DND-41 (cell line): ENCODE data around the gene ABCG1.
A peak's percentile ranks its signal among the peaks of the same experiment; 100 is the strongest.

Experiments used
- ATAC-seq: fragments of 200-7000 bp; cut with Tn5 transposase; 3 replicates; pipeline ENCODE4 v1.9.1; 2021; ENCODE audit warnings: low read depth; ENCODE audit not compliant: insufficient read depth
- DNase-seq: peaks from one replicate; pipeline ENCODE4 v3.0.0-alpha.2; 2020
- H2AFZ ChIP-seq: 2 replicates; pipeline ENCODE4 v1.6.0; 2012; ENCODE audit warnings: low read depth, low read length
- H3K27ac ChIP-seq: 2 replicates; pipeline ENCODE4 v1.5.1; 2012; ENCODE audit warnings: low read length, inconsistent platforms
- H3K27me3 ChIP-seq: fragments of 200-600 bp; sonication (generic); 2 replicates; pipeline ENCODE4 v1.6.0; 2012; ENCODE audit warnings: low read length, mild to moderate bottlenecking, inconsistent platforms; ENCODE audit not compliant: insufficient read depth, poor library complexity
- H3K36me3 ChIP-seq: 2 replicates; pipeline ENCODE4 v1.5.1; 2012; ENCODE audit warnings: low read length, inconsistent platforms; ENCODE audit not compliant: insufficient read depth
- H3K4me1 ChIP-seq: 2 replicates; pipeline ENCODE4 v1.5.1; 2012; ENCODE audit warnings: mild to moderate bottlenecking, low read length; ENCODE audit not compliant: insufficient read depth
- H3K4me2 ChIP-seq: 2 replicates; pipeline ENCODE4 v1.6.0; 2012; ENCODE audit warnings: mild to moderate bottlenecking, moderate library complexity, low read length, inconsistent platforms; ENCODE audit not compliant: insufficient read depth
- H3K4me3 ChIP-seq, 2 experiments: fragments of 200-600 bp in 1 of 2; shearing (Covaris generic) in 1 of 2; 2 replicates each; pipeline ENCODE4 v1.5.1; 2012 to 2016; ENCODE audit warnings: inconsistent platforms in 2 of 2, low read length in 2 of 2, mild to moderate bottlenecking in 2 of 2, low read depth in 1 of 2, moderate library complexity in 1 of 2
- H3K79me2 ChIP-seq: 2 replicates; pipeline ENCODE4 v1.6.0; 2012; ENCODE audit warnings: low read length, inconsistent platforms; ENCODE audit not compliant: insufficient read depth
- H3K9ac ChIP-seq: 2 replicates; pipeline ENCODE4 v1.6.0; 2012; ENCODE audit warnings: low read depth, mild to moderate bottlenecking, inconsistent platforms, low read length, moderate library complexity
- H3K9me3 ChIP-seq: 2 replicates; pipeline ENCODE4 v1.5.1; 2012; ENCODE audit warnings: low read length, moderate library complexity, mild to moderate bottlenecking, inconsistent platforms; ENCODE audit not compliant: insufficient read depth, severe bottlenecking
- H4K20me1 ChIP-seq: 2 replicates; pipeline ENCODE4 v1.6.0; 2012; ENCODE audit warnings: low read length; ENCODE audit not compliant: insufficient read depth
- EZH2 ChIP-seq: IDR thresholded peaks from 3 replicates; pipeline ENCODE4 v1.6.1; 2012; ENCODE audit warnings: borderline replicate concordance, low read depth, mild to moderate bottlenecking, moderate library complexity, low read length, inconsistent platforms; ENCODE audit not compliant: severe bottlenecking
- TF ChIP-seq, protein P1 (sequence below): IDR thresholded peaks from 2 replicates; pipeline ENCODE4 v1.5.1; 2012; ENCODE audit warnings: borderline replicate concordance, low read length, moderate library complexity, mild to moderate bottlenecking; ENCODE audit not compliant: poor library complexity, severe bottlenecking; ENCODE audit errors: extremely low read depth

Gene ABCG1

DNA sequence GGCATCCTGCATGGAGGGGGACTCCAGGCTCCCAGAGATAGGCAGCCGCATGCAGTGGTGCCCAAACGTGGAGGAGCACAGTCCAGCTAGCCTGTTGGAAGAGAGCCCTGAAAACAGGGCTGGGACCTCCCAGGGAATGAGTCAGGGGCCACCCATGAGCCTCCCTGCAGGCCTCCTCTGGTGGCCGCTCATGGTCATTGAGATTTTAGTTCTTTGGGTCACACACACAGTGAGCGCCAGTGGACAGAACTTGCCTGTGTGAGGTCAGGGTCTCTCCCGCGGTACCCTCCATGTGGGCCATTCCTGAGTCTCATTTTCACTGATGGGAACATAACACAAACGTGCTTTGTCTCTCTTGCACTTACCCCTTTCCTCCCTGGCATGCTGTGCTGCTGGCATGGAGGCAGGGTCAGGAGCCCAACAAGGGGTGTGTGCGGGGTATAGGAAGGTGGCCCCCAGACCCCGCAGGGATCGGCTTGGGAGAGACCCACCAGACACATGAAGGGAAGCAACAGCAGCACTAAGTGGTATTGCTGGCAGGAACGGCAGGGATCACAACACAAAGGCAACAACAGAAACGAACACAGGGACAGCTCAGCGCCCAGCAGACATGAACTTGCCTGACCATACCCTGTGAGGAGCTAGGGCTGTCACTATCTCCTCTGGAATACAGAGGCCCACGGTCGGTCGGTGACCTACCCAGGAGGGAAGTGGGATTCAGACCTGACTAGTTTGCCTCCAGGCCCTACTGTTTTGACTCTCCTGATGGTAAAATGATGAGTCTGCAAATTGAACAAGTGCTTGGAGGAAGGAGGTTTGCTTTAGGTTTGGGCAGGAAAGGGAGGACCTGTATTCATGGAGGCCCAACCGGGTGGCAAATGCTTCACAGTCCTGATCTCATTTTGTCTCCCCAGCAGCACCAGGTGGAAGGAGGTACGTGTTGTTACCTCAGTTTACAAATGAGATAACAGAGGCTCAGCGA lies 31.8 kb downstream of the ABCG1 start:
- Histone ChIP-seq H3K79me2 (peaks cover 6% of the 10 kb centered on the region), H3K4me2 (no peak overlapping the region), H3K36me3 (no peaks in the 10 kb centered on the region), H3K4me1 (no peaks in the 10 kb centered on the region; the same call in 1 of the 2 replicates), H4K20me1 (peaks cover 24% of the 10 kb centered on the region; the same call in 1 of the 2 replicates), H3K4me3 (no peak overlapping the region), H2AFZ (no peak overlapping the region), H3K9ac (no peak overlapping the region), H3K9me3 (no peaks in the 10 kb centered on the region), H3K27ac (0 out of 2 replicates have a peak overlapping the region, but pooled peaks have one; percentile 16), H3K27me3 (no peaks in the 10 kb centered on the region)
- DNase-seq = no peak
- no peak for ATAC-seq
- TF ChIP-seq, protein P1, sequence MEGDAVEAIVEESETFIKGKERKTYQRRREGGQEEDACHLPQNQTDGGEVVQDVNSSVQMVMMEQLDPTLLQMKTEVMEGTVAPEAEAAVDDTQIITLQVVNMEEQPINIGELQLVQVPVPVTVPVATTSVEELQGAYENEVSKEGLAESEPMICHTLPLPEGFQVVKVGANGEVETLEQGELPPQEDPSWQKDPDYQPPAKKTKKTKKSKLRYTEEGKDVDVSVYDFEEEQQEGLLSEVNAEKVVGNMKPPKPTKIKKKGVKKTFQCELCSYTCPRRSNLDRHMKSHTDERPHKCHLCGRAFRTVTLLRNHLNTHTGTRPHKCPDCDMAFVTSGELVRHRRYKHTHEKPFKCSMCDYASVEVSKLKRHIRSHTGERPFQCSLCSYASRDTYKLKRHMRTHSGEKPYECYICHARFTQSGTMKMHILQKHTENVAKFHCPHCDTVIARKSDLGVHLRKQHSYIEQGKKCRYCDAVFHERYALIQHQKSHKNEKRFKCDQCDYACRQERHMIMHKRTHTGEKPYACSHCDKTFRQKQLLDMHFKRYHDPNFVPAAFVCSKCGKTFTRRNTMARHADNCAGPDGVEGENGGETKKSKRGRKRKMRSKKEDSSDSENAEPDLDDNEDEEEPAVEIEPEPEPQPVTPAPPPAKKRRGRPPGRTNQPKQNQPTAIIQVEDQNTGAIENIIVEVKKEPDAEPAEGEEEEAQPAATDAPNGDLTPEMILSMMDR = no peak
- no peak for TF ChIP-seq EZH2

DNA sequence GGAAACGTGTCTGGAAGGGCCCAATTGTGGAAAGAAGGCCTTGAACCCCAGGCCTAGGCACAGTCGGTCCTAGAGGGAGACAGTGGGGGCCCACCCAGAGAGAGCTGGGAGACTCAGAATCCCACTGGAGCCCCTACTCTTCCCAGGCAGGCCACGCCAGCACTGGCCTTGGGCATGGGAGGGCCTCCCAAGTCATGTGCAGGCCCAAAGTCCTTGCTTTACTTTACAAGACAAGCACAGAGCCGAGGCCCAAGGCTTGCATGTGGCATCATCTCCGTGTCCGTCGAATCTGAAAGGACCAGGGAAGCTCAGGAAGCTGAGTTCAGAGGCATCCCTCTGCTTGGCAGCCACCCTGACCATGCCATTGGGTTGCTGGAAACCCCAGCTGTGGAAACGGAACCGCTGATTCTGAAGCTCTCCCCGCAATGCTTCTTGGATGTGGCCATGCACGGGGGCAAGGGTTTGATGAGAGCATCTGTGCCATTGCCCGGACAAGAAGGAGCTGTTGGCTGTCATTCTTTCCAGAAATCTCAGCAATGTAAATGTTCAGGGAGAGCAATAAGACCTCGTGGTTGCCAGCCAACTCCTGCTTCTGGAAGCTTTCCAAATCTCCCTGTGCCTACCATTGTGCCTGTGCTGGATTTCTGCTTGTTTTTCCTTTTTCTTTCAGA lies 32.8 kb downstream of the ABCG1 start:
- H3K4me2 ChIP-seq = no peak overlapping the region
- H3K27ac ChIP-seq = no peak overlapping the region
- peaks cover 21% of the 10 kb centered on the region; the same call in 1 of the 2 replicates for H4K20me1 ChIP-seq
- ATAC-seq (no peak), DNase-seq (no peak)
- H3K9ac ChIP-seq = no peak overlapping the region
- TF ChIP-seq EZH2 = no peak
- TF ChIP-seq, protein P1 = no peak
- peaks cover 7% of the 10 kb centered on the region for H3K79me2 ChIP-seq
- no peaks in the 10 kb centered on the region for H3K36me3 ChIP-seq
- no peaks in the 10 kb centered on the region; the same call in 1 of the 2 replicates for H3K4me1 ChIP-seq
- no peak overlapping the region for H3K4me3 ChIP-seq
- no peak overlapping the region for H2AFZ ChIP-seq
- H3K27me3 ChIP-seq = no peaks in the 10 kb centered on the region
- H3K9me3 ChIP-seq = no peaks in the 10 kb centered on the region

DNA sequence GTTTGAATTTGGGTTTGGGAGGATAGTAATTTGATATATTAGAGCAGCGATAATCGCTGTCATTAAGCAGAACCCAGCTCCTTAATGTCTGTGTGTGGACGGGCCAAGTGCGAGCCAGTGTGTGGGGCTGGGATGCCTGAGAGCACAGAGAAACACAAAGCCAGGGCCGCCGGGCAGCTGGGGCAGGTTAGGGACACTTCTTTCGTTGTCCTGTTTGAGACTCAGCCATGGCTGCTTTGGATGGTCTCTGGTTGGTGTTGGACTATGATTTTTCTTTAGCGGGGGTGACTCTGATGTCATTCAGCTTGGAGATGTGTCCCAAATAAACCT lies 33.4 kb downstream of the ABCG1 start:
- Histone ChIP-seq H3K79me2 (peaks cover 7% of the 10 kb centered on the region), H4K20me1 (peaks cover 21% of the 10 kb centered on the region; the same call in 1 of the 2 replicates), H2AFZ (no peak overlapping the region), H3K4me1 (no peaks in the 10 kb centered on the region; the same call in 1 of the 2 replicates), H3K4me2 (no peak overlapping the region), H3K9ac (no peak overlapping the region), H3K4me3 (no peak overlapping the region), H3K27me3 (no peaks in the 10 kb centered on the region), H3K36me3 (no peaks in the 10 kb centered on the region), H3K9me3 (no peaks in the 10 kb centered on the region), H3K27ac (no peak overlapping the region)
- ATAC-seq (no peak), DNase-seq (no peak)
- TF ChIP-seq, protein P1 = no peak
- no peak for TF ChIP-seq EZH2
